ENCODE data around the gene PDZD4. TPM values are rescaled to one million over a fixed set of nuclear protein-coding genes. Genes with fewer than 3 reads are reported as not detected.

The PDZD4 gene
- total RNA-seq, 1 donor from 2014 or later, result 1.8 TPM

DNA sequence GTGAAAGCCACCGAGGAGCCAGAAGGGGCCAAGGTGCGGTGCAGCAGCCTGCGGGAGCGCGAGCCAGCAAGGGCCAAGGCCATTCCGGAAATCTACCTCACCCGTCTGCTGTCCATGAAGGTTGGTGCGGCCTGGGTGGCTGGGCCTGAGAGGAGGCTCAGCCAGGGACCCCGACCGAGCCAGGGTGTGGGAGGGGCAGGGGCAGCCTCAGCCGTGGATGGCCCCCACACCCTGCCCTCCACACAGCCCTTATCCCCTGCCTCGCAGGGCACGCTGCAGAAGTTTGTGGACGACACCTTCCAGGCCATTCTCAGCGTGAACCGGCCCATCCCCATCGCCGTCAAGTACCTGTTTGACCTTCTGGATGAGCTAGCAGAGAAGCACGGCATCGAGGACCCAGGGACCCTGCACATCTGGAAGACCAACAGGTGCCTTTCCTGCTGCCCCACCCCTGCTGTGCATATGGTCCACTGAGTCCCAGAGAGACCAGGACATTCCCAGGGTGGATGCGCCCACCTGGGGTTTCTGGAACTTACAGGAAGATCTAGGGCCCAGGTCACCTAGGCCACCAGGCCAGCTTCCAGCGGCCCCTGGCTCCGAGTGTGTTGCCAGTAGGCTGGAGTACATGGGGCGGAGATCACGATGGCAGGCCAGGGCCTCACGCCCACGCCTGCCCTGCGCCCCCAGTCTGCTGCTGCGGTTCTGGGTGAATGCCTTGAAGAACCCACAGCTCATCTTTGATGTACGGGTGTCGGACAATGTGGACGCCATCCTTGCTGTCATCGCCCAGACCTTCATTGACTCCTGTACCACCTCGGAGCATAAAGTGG is 52.9 kb downstream of the PDZD4 start:
- Histone ChIP-seq H3K36me3 (ENCODE audit: control insufficient read depth, insufficient read depth, low read length) (no peaks in the 10 kb centered on the region), H3K4me3 (ENCODE audit: low read depth, low read length) (no peak overlapping the region), H3K27me3 (ENCODE audit: control insufficient read depth, insufficient read depth, low read length) (no peaks in the 10 kb centered on the region)
- no peak for DNase-seq (ENCODE audit: low read depth)
- TF ChIP-seq, protein P1, sequence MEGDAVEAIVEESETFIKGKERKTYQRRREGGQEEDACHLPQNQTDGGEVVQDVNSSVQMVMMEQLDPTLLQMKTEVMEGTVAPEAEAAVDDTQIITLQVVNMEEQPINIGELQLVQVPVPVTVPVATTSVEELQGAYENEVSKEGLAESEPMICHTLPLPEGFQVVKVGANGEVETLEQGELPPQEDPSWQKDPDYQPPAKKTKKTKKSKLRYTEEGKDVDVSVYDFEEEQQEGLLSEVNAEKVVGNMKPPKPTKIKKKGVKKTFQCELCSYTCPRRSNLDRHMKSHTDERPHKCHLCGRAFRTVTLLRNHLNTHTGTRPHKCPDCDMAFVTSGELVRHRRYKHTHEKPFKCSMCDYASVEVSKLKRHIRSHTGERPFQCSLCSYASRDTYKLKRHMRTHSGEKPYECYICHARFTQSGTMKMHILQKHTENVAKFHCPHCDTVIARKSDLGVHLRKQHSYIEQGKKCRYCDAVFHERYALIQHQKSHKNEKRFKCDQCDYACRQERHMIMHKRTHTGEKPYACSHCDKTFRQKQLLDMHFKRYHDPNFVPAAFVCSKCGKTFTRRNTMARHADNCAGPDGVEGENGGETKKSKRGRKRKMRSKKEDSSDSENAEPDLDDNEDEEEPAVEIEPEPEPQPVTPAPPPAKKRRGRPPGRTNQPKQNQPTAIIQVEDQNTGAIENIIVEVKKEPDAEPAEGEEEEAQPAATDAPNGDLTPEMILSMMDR (IDR thresholded peaks at IDR 0.05; ENCODE audit: insufficient read depth, low read length, poor library complexity, severe bottlenecking), result no peak

DNA sequence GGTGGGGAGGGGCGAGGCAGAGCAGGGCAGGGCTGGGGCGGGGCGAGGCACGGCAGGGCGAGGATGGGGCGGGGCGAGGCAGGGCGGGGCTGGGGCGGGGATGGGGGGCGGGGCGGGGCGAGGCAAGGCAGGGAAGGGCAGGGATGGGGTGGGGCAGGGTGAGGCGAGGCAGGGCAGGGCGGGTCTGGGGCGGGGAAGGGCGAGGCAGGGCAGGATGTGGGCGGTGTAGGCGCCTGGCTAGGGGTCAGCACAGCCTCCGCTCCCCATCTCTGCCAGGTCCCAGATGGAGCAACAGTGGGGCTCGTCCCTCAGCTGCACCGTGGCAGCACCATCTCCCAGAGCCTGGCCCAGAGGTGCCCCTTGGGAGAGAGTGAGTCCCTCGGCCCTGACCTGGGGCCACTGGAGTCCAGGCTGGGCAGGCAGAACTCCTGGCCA is 53.7 kb downstream of the PDZD4 start:
- H3K36me3 ChIP-seq (ENCODE audit: control insufficient read depth, insufficient read depth, low read length), result no peaks in the 10 kb centered on the region

DNA sequence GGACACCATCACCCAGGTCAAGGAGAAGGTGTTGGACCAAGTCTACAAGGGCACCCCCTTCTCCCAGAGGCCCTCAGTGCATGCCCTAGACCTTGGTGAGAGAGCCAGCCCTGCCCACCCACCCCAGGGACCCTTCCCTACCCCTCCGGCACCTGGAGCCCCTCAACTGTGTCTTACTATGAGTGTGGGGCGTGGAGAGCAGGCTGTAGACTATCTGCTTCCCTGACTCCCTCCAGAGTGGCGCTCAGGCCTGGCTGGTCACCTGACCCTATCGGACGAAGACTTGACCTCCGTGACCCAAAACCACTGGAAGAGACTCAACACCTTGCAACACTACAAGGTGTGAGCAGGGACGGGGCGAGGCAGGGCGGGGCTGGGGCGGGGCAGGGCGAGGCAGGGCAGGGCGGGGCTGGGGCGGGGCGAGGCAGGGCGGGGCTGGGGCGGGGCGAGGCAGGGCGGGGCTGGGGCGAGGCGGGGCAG is 54.2 kb downstream of the PDZD4 start:
- DNase-seq (ENCODE audit: low read depth), result no peak
- TF ChIP-seq, protein P1 (IDR thresholded peaks at IDR 0.05; ENCODE audit: insufficient read depth, low read length, poor library complexity, severe bottlenecking), result no peak
- Histone ChIP-seq H3K27me3 (ENCODE audit: control insufficient read depth, insufficient read depth, low read length) (no peaks in the 10 kb centered on the region), H3K4me3 (ENCODE audit: low read depth, low read length) (no peak overlapping the region), H3K36me3 (ENCODE audit: control insufficient read depth, insufficient read depth, low read length) (no peaks in the 10 kb centered on the region)

More for the DNA sequence above, 53.7 kb downstream of the PDZD4 start:
- H3K4me3 ChIP-seq (ENCODE audit: low read depth, low read length), result no peak overlapping the region
- no peak for DNase-seq (ENCODE audit: low read depth)
- TF ChIP-seq, protein P1 (IDR thresholded peaks at IDR 0.05; ENCODE audit: insufficient read depth, low read length, poor library complexity, severe bottlenecking), result no peak
- H3K27me3 ChIP-seq (ENCODE audit: control insufficient read depth, insufficient read depth, low read length), result no peaks in the 10 kb centered on the region

DNA sequence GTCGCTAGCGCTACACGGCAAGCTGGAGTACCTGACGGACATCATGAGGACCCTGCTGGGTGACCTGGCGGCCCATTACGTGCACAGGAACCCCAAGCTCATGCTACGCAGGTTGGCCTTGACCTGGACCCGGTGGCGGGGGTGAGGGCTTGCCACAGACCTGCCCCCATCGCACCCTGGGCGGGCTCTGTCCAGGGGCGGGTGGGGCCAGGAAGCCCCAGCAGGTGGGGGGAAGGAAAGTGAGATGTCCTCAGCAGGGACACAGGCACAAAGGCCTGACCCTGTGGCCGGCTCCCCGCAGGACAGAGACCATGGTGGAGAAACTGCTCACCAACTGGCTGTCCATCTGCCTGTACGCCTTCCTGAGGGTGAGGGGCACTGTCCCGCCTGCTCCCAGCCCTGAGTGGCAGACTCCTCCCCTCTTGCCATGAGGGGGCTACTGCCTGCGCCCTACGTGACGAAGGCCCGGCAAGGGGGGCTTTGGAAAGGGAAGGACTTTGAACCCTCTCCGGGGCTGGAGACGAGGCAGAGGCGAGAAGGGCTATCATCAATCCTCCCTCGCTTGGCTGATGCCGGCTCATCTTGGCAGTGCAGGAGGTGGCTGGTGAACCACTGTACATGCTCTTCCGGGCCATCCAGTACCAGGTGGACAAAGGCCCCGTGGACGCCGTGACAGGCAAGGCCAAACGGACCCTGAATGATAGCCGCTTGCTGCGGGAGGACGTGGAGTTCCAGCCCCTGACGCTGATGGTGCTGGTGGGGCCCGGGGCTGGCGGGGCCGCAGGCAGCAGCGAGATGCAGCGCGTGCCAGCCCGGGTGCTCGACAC is 54.8 kb downstream of the PDZD4 start:
- TF ChIP-seq, protein P1 (IDR thresholded peaks at IDR 0.05; ENCODE audit: insufficient read depth, low read length, poor library complexity, severe bottlenecking), result no peak
- DNase-seq (ENCODE audit: low read depth), result no peak
- Histone ChIP-seq H3K4me3 (ENCODE audit: low read depth, low read length) (no peak overlapping the region), H3K27me3 (ENCODE audit: control insufficient read depth, insufficient read depth, low read length) (no peaks in the 10 kb centered on the region), H3K36me3 (ENCODE audit: control insufficient read depth, insufficient read depth, low read length) (no peaks in the 10 kb centered on the region)

DNA sequence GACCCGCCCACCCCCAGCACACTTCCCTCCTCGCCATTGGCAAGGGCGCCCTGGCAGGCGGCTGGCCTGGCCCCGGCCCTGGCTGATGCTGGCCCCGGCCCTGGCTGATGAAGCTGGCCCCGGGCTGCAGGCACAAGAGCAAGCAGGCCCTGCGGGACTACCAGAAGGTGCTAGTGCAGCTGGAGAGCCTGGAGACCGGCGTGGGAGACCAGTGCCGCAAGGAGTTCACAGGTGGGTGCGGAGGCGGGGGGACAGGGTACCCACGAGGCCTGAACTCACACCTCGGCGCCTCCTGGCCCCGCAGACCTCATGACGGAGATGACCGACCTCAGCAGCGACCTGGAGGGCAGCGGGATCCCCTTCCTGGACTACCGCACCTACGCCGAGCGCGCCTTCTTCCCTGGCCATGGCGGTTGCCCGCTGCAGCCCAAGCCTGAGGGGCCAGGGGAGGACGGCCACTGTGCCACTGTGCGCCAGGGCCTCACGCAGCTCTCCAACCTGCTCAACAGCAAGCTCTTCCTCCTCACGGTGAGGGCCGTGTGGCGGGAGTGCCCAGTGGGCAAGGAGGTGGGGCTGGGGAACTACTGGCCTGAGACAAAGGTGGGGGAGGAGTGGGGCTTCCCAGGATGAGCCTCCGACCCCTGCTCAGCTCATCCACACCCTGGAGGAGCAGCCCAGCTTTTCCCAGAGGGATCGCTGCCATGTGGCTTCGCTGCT is 55.6 kb downstream of the PDZD4 start:
- Histone ChIP-seq H3K4me3 (ENCODE audit: low read depth, low read length) (no peak overlapping the region), H3K36me3 (ENCODE audit: control insufficient read depth, insufficient read depth, low read length) (no peaks in the 10 kb centered on the region), H3K27me3 (ENCODE audit: control insufficient read depth, insufficient read depth, low read length) (no peaks in the 10 kb centered on the region)
- TF ChIP-seq, protein P1 (IDR thresholded peaks at IDR 0.05; ENCODE audit: insufficient read depth, low read length, poor library complexity, severe bottlenecking), result no peak
- DNase-seq (ENCODE audit: low read depth), result no peak

Measured in kidney epithelial cell (primary cell).